ENCODE measurements around the gene AP3S1. TPM values are rescaled to one million over a fixed set of nuclear protein-coding genes. Genes with fewer than 3 reads are reported as not detected.

AP3S1 gene
- total RNA-seq, 2 experiments from 2014 or later: 76.0 to 89.5 TPM

- H3K27ac ChIP-seq (ENCODE audit: low read depth, low read length, poor library complexity, severe bottlenecking): no peak within 1 kb of the TSS
- ChIA-PET CTCF (ENCODE audit: unreplicated experiment) (no interaction called here), POLR2A (no interaction called here)
- H3K9me2 ChIP-seq (ENCODE audit: insufficient read depth, low read length): no peaks in the 10 kb centered on the region
- no peak for TF ChIP-seq EZH2phosphoT487 (IDR thresholded peaks at IDR 0.05; ENCODE audit: borderline replicate concordance, low read depth, low read length)
- no peak for TF ChIP-seq CTCF (conservative IDR thresholded peaks at IDR 0.05; ENCODE audit: low read length)
- no peak within 1 kb of the TSS for H3K4me3 ChIP-seq (ENCODE audit: low read depth, low read length, poor library complexity, severe bottlenecking)
- no peak within 1 kb of the TSS for H2AFZ ChIP-seq (ENCODE audit: low read length)
- DNase-seq (ENCODE audit: low spot score): no peak
- H3K9me3 ChIP-seq (ENCODE audit: low read length): no peaks in the 10 kb centered on the region
- H4K20me1 ChIP-seq (ENCODE audit: insufficient read depth, low read length): no peaks in the 10 kb centered on the region
- H3K4me1 ChIP-seq (ENCODE audit: insufficient read depth, low read length, poor library complexity, severe bottlenecking): no peaks in the 10 kb centered on the region
- no peaks in the 10 kb centered on the region for H3K79me2 ChIP-seq (ENCODE audit: insufficient read depth, low read depth, low read length)
- no TSS peak for BruUV-seq (replicated peaks)
- no peaks in the 10 kb centered on the region for H3K36me3 ChIP-seq (ENCODE audit: insufficient read depth, low read length)
- intact Hi-C loops (cut with micrococcal nuclease; ENCODE audit: unreplicated experiment): no loop called here
- H3K4me2 ChIP-seq (ENCODE audit: low read length): no peak within 1 kb of the TSS
Observed at GRCh38 chr5:115962239-115962564, 120.5 kb downstream of the AP3S1 start, which contains the start of gene LVRN. Gene LVRN (plus strand): TSS chr5:115962475. CDS start chr5:115962618, 143 bp downstream.

GRCh38 chr5:115962565-115963402, 121.0 kb downstream of the AP3S1 start:
- Histone ChIP-seq H3K4me1 (ENCODE audit: insufficient read depth, low read length, poor library complexity, severe bottlenecking) (no peaks in the 10 kb centered on the region), H3K9me2 (ENCODE audit: insufficient read depth, low read length) (no peaks in the 10 kb centered on the region), H3K36me3 (ENCODE audit: insufficient read depth, low read length) (no peaks in the 10 kb centered on the region), H3K79me2 (ENCODE audit: insufficient read depth, low read depth, low read length) (no peaks in the 10 kb centered on the region), H3K4me3 (ENCODE audit: low read depth, low read length, poor library complexity, severe bottlenecking) (no peak overlapping the region), H4K20me1 (ENCODE audit: insufficient read depth, low read length) (no peaks in the 10 kb centered on the region), H2AFZ (ENCODE audit: low read length) (no peak overlapping the region), H3K4me2 (ENCODE audit: low read length) (no peak overlapping the region), H3K9me3 (ENCODE audit: low read length) (no peaks in the 10 kb centered on the region), H3K27ac (ENCODE audit: low read depth, low read length, poor library complexity, severe bottlenecking) (no peak overlapping the region)
- intact Hi-C loops (cut with micrococcal nuclease; ENCODE audit: unreplicated experiment): no loop called here
- POLR2A ChIA-PET: interaction anchor here (0.7 kb wide), 1 partner anchor 93 kb away, joined by 3 read pairs; no protein-coding TSS in a partner anchor
- no TSS peak for BruUV-seq (replicated peaks)
- CTCF ChIA-PET (ENCODE audit: unreplicated experiment): no interaction called here
- no peak for DNase-seq (ENCODE audit: low spot score)
- no peak for TF ChIP-seq EZH2phosphoT487 (IDR thresholded peaks at IDR 0.05; ENCODE audit: borderline replicate concordance, low read depth, low read length)

GRCh38 chr5:115963566-115963965, 121.8 kb downstream of the AP3S1 start:
- ChIA-PET POLR2A (no interaction called here), CTCF (ENCODE audit: unreplicated experiment) (no interaction called here)
- no peaks in the 10 kb centered on the region for H3K79me2 ChIP-seq (ENCODE audit: insufficient read depth, low read depth, low read length)
- H3K4me3 ChIP-seq (ENCODE audit: low read depth, low read length, poor library complexity, severe bottlenecking): no peak overlapping the region
- H2AFZ ChIP-seq (ENCODE audit: low read length): no peak overlapping the region
- no peaks in the 10 kb centered on the region for H3K4me1 ChIP-seq (ENCODE audit: insufficient read depth, low read length, poor library complexity, severe bottlenecking)
- no peak overlapping the region for H3K4me2 ChIP-seq (ENCODE audit: low read length)
- H3K27ac ChIP-seq (ENCODE audit: low read depth, low read length, poor library complexity, severe bottlenecking): no peak overlapping the region
- H3K9me3 ChIP-seq (ENCODE audit: low read length): no peaks in the 10 kb centered on the region
- intact Hi-C loops (cut with micrococcal nuclease; ENCODE audit: unreplicated experiment): no loop called here
- BruUV-seq (replicated peaks): no TSS peak
- no peaks in the 10 kb centered on the region for H3K9me2 ChIP-seq (ENCODE audit: insufficient read depth, low read length)
- H4K20me1 ChIP-seq (ENCODE audit: insufficient read depth, low read length): no peaks in the 10 kb centered on the region
- DNase-seq (ENCODE audit: low spot score): no peak
- TF ChIP-seq EZH2phosphoT487 (IDR thresholded peaks at IDR 0.05; ENCODE audit: borderline replicate concordance, low read depth, low read length) (no peak), CTCF (conservative IDR thresholded peaks at IDR 0.05; ENCODE audit: low read length) (no peak)
- H3K36me3 ChIP-seq (ENCODE audit: insufficient read depth, low read length): no peaks in the 10 kb centered on the region

Other genes with a start within 250 kb of the AP3S1 start
- gene TICAM2, start 239.5 kb upstream of the AP3S1 start, total RNA-seq (2014; rRNA removed; shearing (Covaris generic)): not detected in 2 replicates
- 0.65 and 0.87 TPM in 2 replicates for gene TICAM2, start 239.5 kb upstream of the AP3S1 start, total RNA-seq (2022)
- 50.9 and 55.1 TPM in 2 replicates for gene TMED7, start 215.9 kb upstream of the AP3S1 start, total RNA-seq (2014; rRNA removed; shearing (Covaris generic))
- gene TMED7, start 215.9 kb upstream of the AP3S1 start, total RNA-seq (2022): 31.7 and 35.8 TPM in 2 replicates
- not detected in 2 replicates for gene CDO1, start 25.3 kb upstream of the AP3S1 start, total RNA-seq (2014; rRNA removed; shearing (Covaris generic))
- gene CDO1, start 25.3 kb upstream of the AP3S1 start, total RNA-seq (2022): not detected in 2 replicates
- 38.0 and 52.1 TPM in 2 replicates for gene ATG12, start 370 bp upstream of the AP3S1 start, total RNA-seq (2014; rRNA removed; shearing (Covaris generic))
- gene ATG12, start 370 bp upstream of the AP3S1 start, total RNA-seq (2022): 48.3 and 57.6 TPM in 2 replicates
- 0.36 TPM in 1 of 2 replicates, not detected in the other for gene LVRN, start 120.5 kb downstream of the AP3S1 start, total RNA-seq (2014; rRNA removed; shearing (Covaris generic))
- not detected in 2 replicates for gene LVRN, start 120.5 kb downstream of the AP3S1 start, total RNA-seq (2022)
- gene ARL14EPL, start 190.5 kb downstream of the AP3S1 start, total RNA-seq (2014; rRNA removed; shearing (Covaris generic)): not detected in 2 replicates
- gene ARL14EPL, start 190.5 kb downstream of the AP3S1 start, total RNA-seq (2022): not detected in 2 replicates
- gene COMMD10, start 243.1 kb downstream of the AP3S1 start, total RNA-seq (2014; rRNA removed; shearing (Covaris generic)): 11.0 and 15.7 TPM in 2 replicates
- gene COMMD10, start 243.1 kb downstream of the AP3S1 start, total RNA-seq (2022): 11.7 and 15.0 TPM in 2 replicates

Measured in OCI-LY7 (cell line).